Measurements from ENCODE around the gene EIF4E3.

Gene EIF4E3

GRCh38 chr3:71688121-71688520 is 37.1 kb downstream of the EIF4E3 start:
- Histone ChIP-seq H3K4me1 (ENCODE audit: control insufficient read depth, insufficient read depth, low read length, unreplicated experiment) (peaks cover 42% of the 10 kb centered on the region), H3K27ac (ENCODE audit: low read depth, low read length) (no peak overlapping the region), H2AFZ (ENCODE audit: low read length, unreplicated experiment) (no peak overlapping the region)

GRCh38 chr3:71685686-71686085 is 39.5 kb downstream of the EIF4E3 start:
- Histone ChIP-seq H3K36me3 (ENCODE audit: insufficient read depth, low read length) (no peaks in the 10 kb centered on the region), H3K4me1 (ENCODE audit: control insufficient read depth, insufficient read depth, low read length, unreplicated experiment) (peaks cover 38% of the 10 kb centered on the region), H3K27ac (ENCODE audit: low read depth, low read length) (no peak overlapping the region), H3K27me3 (ENCODE audit: insufficient read depth, low read length) (no peaks in the 10 kb centered on the region), H3K4me3 (ENCODE audit: low read depth, low read length) (no peak overlapping the region), H2AFZ (ENCODE audit: low read length, unreplicated experiment) (no peak overlapping the region), H3K79me2 (ENCODE audit: control insufficient read depth, insufficient read depth, low read length, unreplicated experiment) (no peaks in the 10 kb centered on the region)

More at GRCh38 chr3:71688121-71688520, 37.1 kb downstream of the EIF4E3 start:
- no peak overlapping the region for H3K4me3 ChIP-seq (ENCODE audit: low read depth, low read length)
- H3K79me2 ChIP-seq (ENCODE audit: control insufficient read depth, insufficient read depth, low read length, unreplicated experiment), result no peaks in the 10 kb centered on the region
- no peaks in the 10 kb centered on the region for H3K36me3 ChIP-seq (ENCODE audit: insufficient read depth, low read length)
- H3K27me3 ChIP-seq (ENCODE audit: insufficient read depth, low read length), result no peaks in the 10 kb centered on the region

GRCh38 chr3:71684757-71685386 is 40.3 kb downstream of the EIF4E3 start:
- Histone ChIP-seq H3K4me1 (ENCODE audit: control insufficient read depth, insufficient read depth, low read length, unreplicated experiment) (peaks cover 35% of the 10 kb centered on the region), H3K4me3 (ENCODE audit: low read depth, low read length) (peak overlapping the region; percentile 16), H3K27me3 (ENCODE audit: insufficient read depth, low read length) (no peaks in the 10 kb centered on the region), H3K36me3 (ENCODE audit: insufficient read depth, low read length) (no peaks in the 10 kb centered on the region), H3K79me2 (ENCODE audit: control insufficient read depth, insufficient read depth, low read length, unreplicated experiment) (no peaks in the 10 kb centered on the region), H2AFZ (ENCODE audit: low read length, unreplicated experiment) (no peak overlapping the region), H3K27ac (ENCODE audit: low read depth, low read length) (no peak overlapping the region)

- H2AFZ ChIP-seq (ENCODE audit: low read length, unreplicated experiment), result no peak overlapping the region
- no peaks in the 10 kb centered on the region for H3K79me2 ChIP-seq (ENCODE audit: control insufficient read depth, insufficient read depth, low read length, unreplicated experiment)
- no peak overlapping the region for H3K27ac ChIP-seq (ENCODE audit: low read depth, low read length)
- peaks cover 30% of the 10 kb centered on the region for H3K4me1 ChIP-seq (ENCODE audit: control insufficient read depth, insufficient read depth, low read length, unreplicated experiment)
- no peaks in the 10 kb centered on the region for H3K27me3 ChIP-seq (ENCODE audit: insufficient read depth, low read length)
- H3K4me3 ChIP-seq (ENCODE audit: low read depth, low read length), result peak overlapping the region; percentile 16
- no peaks in the 10 kb centered on the region for H3K36me3 ChIP-seq (ENCODE audit: insufficient read depth, low read length)
Observed at GRCh38 chr3:71684046-71684756, 41.0 kb downstream of the EIF4E3 start.

GRCh38 chr3:71681224-71681668 is 44.0 kb downstream of the EIF4E3 start:
- Histone ChIP-seq H3K27me3 (ENCODE audit: insufficient read depth, low read length) (no peaks in the 10 kb centered on the region), H3K27ac (ENCODE audit: low read depth, low read length) (peak overlapping the region; percentile 64), H2AFZ (ENCODE audit: low read length, unreplicated experiment) (peak overlapping the region; percentile 79), H3K79me2 (ENCODE audit: control insufficient read depth, insufficient read depth, low read length, unreplicated experiment) (no peaks in the 10 kb centered on the region), H3K4me3 (ENCODE audit: low read depth, low read length) (peak overlapping the region; percentile 58), H3K4me1 (ENCODE audit: control insufficient read depth, insufficient read depth, low read length, unreplicated experiment) (peaks cover 12% of the 10 kb centered on the region), H3K36me3 (ENCODE audit: insufficient read depth, low read length) (no peaks in the 10 kb centered on the region)

- Histone ChIP-seq H3K27ac (ENCODE audit: low read depth, low read length) (peak overlapping the region; percentile 64), H3K27me3 (ENCODE audit: insufficient read depth, low read length) (no peaks in the 10 kb centered on the region), H3K4me1 (ENCODE audit: control insufficient read depth, insufficient read depth, low read length, unreplicated experiment) (peaks cover 12% of the 10 kb centered on the region), H3K79me2 (ENCODE audit: control insufficient read depth, insufficient read depth, low read length, unreplicated experiment) (no peaks in the 10 kb centered on the region), H2AFZ (ENCODE audit: low read length, unreplicated experiment) (peak overlapping the region; percentile 43), H3K4me3 (ENCODE audit: low read depth, low read length) (peak overlapping the region; percentile 58), H3K36me3 (ENCODE audit: insufficient read depth, low read length) (no peaks in the 10 kb centered on the region)
Observed at GRCh38 chr3:71680603-71681002, 44.6 kb downstream of the EIF4E3 start.

GRCh38 chr3:71676931-71677330 is 48.3 kb downstream of the EIF4E3 start:
- peaks cover 5% of the 10 kb centered on the region for H3K4me1 ChIP-seq (ENCODE audit: control insufficient read depth, insufficient read depth, low read length, unreplicated experiment)
- no peaks in the 10 kb centered on the region for H3K79me2 ChIP-seq (ENCODE audit: control insufficient read depth, insufficient read depth, low read length, unreplicated experiment)
- no peak overlapping the region for H3K4me3 ChIP-seq (ENCODE audit: low read depth, low read length)
- H3K36me3 ChIP-seq (ENCODE audit: insufficient read depth, low read length), result no peaks in the 10 kb centered on the region
- no peak overlapping the region for H3K27ac ChIP-seq (ENCODE audit: low read depth, low read length)
- H3K27me3 ChIP-seq (ENCODE audit: insufficient read depth, low read length), result no peaks in the 10 kb centered on the region
- H2AFZ ChIP-seq (ENCODE audit: low read length, unreplicated experiment), result no peak overlapping the region

GRCh38 chr3:71673486-71673885 is 51.7 kb downstream of the EIF4E3 start:
- no peak overlapping the region for H3K27ac ChIP-seq (ENCODE audit: low read depth, low read length)
- no peaks in the 10 kb centered on the region for H3K4me1 ChIP-seq (ENCODE audit: control insufficient read depth, insufficient read depth, low read length, unreplicated experiment)
- H3K4me3 ChIP-seq (ENCODE audit: low read depth, low read length), result no peak overlapping the region
- no peaks in the 10 kb centered on the region for H3K36me3 ChIP-seq (ENCODE audit: insufficient read depth, low read length)
- no peaks in the 10 kb centered on the region for H3K27me3 ChIP-seq (ENCODE audit: insufficient read depth, low read length)
- H2AFZ ChIP-seq (ENCODE audit: low read length, unreplicated experiment), result no peak overlapping the region
- H3K79me2 ChIP-seq (ENCODE audit: control insufficient read depth, insufficient read depth, low read length, unreplicated experiment), result no peaks in the 10 kb centered on the region

- H3K27ac ChIP-seq (ENCODE audit: low read depth, low read length), result no peak overlapping the region
- no peaks in the 10 kb centered on the region for H3K27me3 ChIP-seq (ENCODE audit: insufficient read depth, low read length)
- no peaks in the 10 kb centered on the region for H3K79me2 ChIP-seq (ENCODE audit: control insufficient read depth, insufficient read depth, low read length, unreplicated experiment)
- H3K4me1 ChIP-seq (ENCODE audit: control insufficient read depth, insufficient read depth, low read length, unreplicated experiment), result no peaks in the 10 kb centered on the region
- no peaks in the 10 kb centered on the region for H3K36me3 ChIP-seq (ENCODE audit: insufficient read depth, low read length)
- H3K4me3 ChIP-seq (ENCODE audit: low read depth, low read length), result no peak overlapping the region
- H2AFZ ChIP-seq (ENCODE audit: low read length, unreplicated experiment), result no peak overlapping the region
Observed at GRCh38 chr3:71672807-71673206, 52.4 kb downstream of the EIF4E3 start.

GRCh38 chr3:71672340-71672739 is 52.9 kb downstream of the EIF4E3 start:
- no peak overlapping the region for H3K27ac ChIP-seq (ENCODE audit: low read depth, low read length)
- H2AFZ ChIP-seq (ENCODE audit: low read length, unreplicated experiment), result no peak overlapping the region
- no peaks in the 10 kb centered on the region for H3K36me3 ChIP-seq (ENCODE audit: insufficient read depth, low read length)
- H3K4me1 ChIP-seq (ENCODE audit: control insufficient read depth, insufficient read depth, low read length, unreplicated experiment), result no peaks in the 10 kb centered on the region
- no peaks in the 10 kb centered on the region for H3K79me2 ChIP-seq (ENCODE audit: control insufficient read depth, insufficient read depth, low read length, unreplicated experiment)
- H3K27me3 ChIP-seq (ENCODE audit: insufficient read depth, low read length), result no peaks in the 10 kb centered on the region
- H3K4me3 ChIP-seq (ENCODE audit: low read depth, low read length), result no peak overlapping the region
